Measurements from ENCODE around the gene FMN1. TPM values are rescaled to one million over a fixed set of nuclear protein-coding genes. Genes with fewer than 3 reads are reported as not detected.
A peak's percentile ranks its signal among the peaks of the same experiment; 100 is the strongest.

FMN1 gene
- total and polyA plus RNA-seq, 4 donors = 0.26 to 23.4 (median 9.8) TPM

DNA sequence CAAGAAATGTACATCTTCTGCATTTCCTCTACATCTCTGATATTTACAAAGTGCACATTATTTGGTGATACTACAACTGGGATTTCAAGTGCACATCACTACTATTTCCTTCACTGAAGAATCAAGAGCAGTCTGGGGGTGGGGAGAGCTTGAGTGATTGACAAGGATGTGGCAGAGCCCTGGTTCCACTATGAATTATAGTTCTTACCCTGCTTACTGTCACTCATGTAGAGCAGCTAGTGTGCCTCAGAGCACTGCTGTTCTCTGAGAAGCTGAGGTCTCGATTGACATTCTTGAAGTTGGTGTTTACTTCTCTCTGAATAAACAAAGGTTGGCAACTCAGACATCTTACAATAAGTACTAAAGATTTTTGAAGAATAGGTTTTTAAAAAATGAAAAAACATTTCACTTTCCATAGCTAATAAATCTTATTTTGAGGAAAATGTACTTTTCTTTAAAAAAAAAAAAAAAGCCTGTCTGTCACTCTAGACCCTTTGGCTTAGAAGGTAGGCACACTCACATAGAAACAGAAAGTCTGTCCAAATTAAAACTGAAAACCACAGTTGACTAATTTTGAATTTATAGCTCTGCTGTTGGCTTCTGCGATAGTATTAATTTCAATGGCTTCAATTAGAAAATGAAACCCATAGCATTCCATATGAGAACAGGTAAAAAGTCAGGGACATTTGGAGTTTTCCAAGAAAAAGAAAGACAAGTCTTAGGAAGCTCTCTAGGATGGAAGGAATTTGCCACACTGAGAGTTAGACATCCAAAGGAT is 471.2 kb downstream of the FMN1 start:
- no peak for ATAC-seq (ENCODE audit: low FRiP score)
- 87 to 89% methylated on average over 2 of the region's 2 CpGs for WGBS, 2 donors
- intact Hi-C loops (cut with DNase I) = no loop called here

DNA sequence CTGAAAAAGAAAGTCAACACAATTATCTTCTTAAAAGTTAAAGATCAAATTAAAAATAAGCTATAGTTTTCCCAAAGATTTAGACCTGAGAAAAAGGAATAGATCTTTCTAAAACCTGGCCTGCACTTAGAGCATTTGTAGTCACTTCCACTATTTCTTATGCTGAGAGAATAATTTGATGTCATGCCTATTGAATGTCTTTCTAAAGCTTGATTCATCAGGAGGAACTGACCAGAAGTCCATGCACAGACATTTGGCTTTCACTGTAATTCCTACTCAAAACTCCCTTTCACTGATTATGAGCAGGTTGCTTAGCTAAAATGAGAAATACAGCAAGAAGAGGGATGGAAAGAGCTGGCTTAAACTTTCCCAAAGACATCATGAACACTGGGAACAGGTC is 472.4 kb downstream of the FMN1 start:
- intact Hi-C loops (cut with DNase I) = no loop called here
- no peak overlapping the region for H3K27ac ChIP-seq (ENCODE audit: low read depth in 1 of 2, low read length in 2 of 2)
- no peaks in the 10 kb centered on the region for H3K36me3 ChIP-seq (ENCODE audit: control insufficient read depth in 1 of 2, insufficient read depth in 2 of 2, low read length in 1 of 2)
- no peak for ATAC-seq (ENCODE audit: low FRiP score)
- H3K9me3 ChIP-seq (ENCODE audit: control insufficient read depth, low read length) = no peaks in the 10 kb centered on the region
- no peak overlapping the region for H3K4me3 ChIP-seq (ENCODE audit: low read length in 2 of 2)
- no peaks in the 10 kb centered on the region for H3K4me1 ChIP-seq (ENCODE audit: control insufficient read depth in 1 of 2, insufficient read depth in 2 of 2, low read length in 2 of 2)
- H3K27me3 ChIP-seq (ENCODE audit: control insufficient read depth in 1 of 2, insufficient read depth in 2 of 2, low read length in 1 of 2) = peaks cover 0 to 2% of the 10 kb centered on the region in 2 donors
- no peak for DNase-seq

More for the DNA sequence above, 471.2 kb downstream of the FMN1 start:
- Histone ChIP-seq H3K9me3 (ENCODE audit: control insufficient read depth, low read length) (no peaks in the 10 kb centered on the region), H3K4me1 (ENCODE audit: control insufficient read depth in 1 of 2, insufficient read depth in 2 of 2, low read length in 2 of 2) (no peaks in the 10 kb centered on the region), H3K4me3 (ENCODE audit: low read length in 2 of 2) (no peak overlapping the region), H3K27ac (ENCODE audit: low read depth in 1 of 2, low read length in 2 of 2) (no peak overlapping the region), H3K27me3 (ENCODE audit: control insufficient read depth in 1 of 2, insufficient read depth in 2 of 2, low read length in 1 of 2) (no peaks in the 10 kb centered on the region), H3K36me3 (ENCODE audit: control insufficient read depth in 1 of 2, insufficient read depth in 2 of 2, low read length in 1 of 2) (no peaks in the 10 kb centered on the region)
- no peak for DNase-seq

DNA sequence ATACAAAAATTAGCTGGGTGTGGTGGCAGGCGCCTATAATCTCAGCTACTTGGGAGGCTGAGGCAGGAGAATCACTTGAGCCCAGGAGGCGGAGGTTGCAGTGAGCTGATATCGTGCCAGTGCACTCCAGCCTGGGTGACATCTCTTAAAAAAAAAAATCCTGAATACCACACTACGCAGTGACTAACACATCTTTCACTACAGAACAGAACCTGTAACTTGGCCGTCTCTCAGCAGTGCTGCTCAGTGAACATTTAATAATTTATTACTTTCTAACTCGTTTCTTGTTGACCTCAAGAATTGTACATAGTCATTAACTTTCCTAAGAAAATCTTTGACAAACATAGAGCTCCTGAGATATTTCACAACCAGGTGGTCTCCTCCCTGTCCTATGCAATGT is 472.9 kb downstream of the FMN1 start:
- intact Hi-C loops (cut with DNase I) = no loop called here
- ATAC-seq (ENCODE audit: low FRiP score) (no peak), DNase-seq (no peak)
- H3K4me3 ChIP-seq (ENCODE audit: low read length in 2 of 2) = no peak overlapping the region
- WGBS, 2 donors = 76 to 86% methylated on average over 6 of the region's 6 CpGs
- no peaks in the 10 kb centered on the region for H3K9me3 ChIP-seq (ENCODE audit: control insufficient read depth, low read length)
- peaks cover 0 to 2% of the 10 kb centered on the region in 2 donors for H3K27me3 ChIP-seq (ENCODE audit: control insufficient read depth in 1 of 2, insufficient read depth in 2 of 2, low read length in 1 of 2)
- no peak overlapping the region for H3K27ac ChIP-seq (ENCODE audit: low read depth in 1 of 2, low read length in 2 of 2)
- no peaks in the 10 kb centered on the region for H3K4me1 ChIP-seq (ENCODE audit: control insufficient read depth in 1 of 2, insufficient read depth in 2 of 2, low read length in 2 of 2)
- no peaks in the 10 kb centered on the region for H3K36me3 ChIP-seq (ENCODE audit: control insufficient read depth in 1 of 2, insufficient read depth in 2 of 2, low read length in 1 of 2)

DNA sequence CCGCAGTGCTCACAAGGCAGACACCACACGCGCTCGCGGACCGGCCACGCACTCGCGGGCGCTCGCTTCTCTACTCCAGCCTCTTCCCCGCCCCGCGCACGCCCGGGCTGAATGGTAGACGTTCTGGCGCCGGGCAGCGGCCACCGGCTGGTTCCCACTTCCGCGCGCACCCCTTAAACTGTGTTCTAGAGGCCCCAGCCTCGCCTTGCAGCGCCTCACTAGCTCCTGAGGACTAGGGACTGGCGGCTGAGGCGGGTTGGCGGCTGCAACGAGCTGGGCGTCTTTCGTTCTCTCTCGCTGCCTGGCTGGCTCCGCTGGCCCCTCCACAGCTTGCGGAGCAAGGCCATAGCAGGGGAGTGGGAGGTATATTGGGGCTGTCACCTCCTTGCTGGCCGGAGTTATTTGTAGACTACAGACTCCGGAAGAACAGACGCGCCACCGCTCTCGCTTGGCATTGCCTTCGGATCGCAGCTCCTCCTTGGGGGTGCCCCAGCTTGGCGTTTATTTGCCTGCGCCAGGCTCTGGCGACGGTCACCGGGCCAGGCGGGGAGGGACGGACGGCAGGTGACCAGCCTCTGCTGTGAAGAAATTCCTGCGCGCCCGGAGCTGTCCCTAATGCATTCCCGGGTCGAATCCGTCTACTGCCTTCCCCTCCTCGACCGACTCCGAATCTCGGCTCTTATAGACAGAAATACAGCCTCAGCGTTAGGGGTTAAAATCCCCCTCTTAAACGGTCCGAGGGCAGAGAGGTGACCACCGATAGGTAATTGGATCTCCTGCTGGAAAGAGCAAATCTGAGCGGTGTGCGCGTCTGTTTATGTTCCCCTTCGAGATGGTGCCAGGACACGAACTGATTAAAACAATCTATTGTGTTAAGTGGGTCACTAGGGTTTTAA is 475.4 kb downstream of the FMN1 start:
- DNase-seq = peak in 1 of 2 donors; percentile 78
- peak; percentile 53 for ATAC-seq (ENCODE audit: low FRiP score)
- no peaks in the 10 kb centered on the region for H3K4me1 ChIP-seq (ENCODE audit: control insufficient read depth in 1 of 2, insufficient read depth in 2 of 2, low read length in 2 of 2)
- H3K27me3 ChIP-seq (ENCODE audit: control insufficient read depth in 1 of 2, insufficient read depth in 2 of 2, low read length in 1 of 2) = peaks cover 0 to 2% of the 10 kb centered on the region in 2 donors
- no peak overlapping the region for H3K27ac ChIP-seq (ENCODE audit: low read depth in 1 of 2, low read length in 2 of 2)
- H3K36me3 ChIP-seq (ENCODE audit: control insufficient read depth in 1 of 2, insufficient read depth in 2 of 2, low read length in 1 of 2) = no peaks in the 10 kb centered on the region
- peak overlapping the region in 1 of 2 donors; percentile 24 for H3K4me3 ChIP-seq (ENCODE audit: low read length in 2 of 2)
- H3K9me3 ChIP-seq (ENCODE audit: control insufficient read depth, low read length) = no peaks in the 10 kb centered on the region
- intact Hi-C loops (cut with DNase I) = no loop called here
- WGBS, 2 donors = 2% methylated on average over 63 to 70 of the region's 70 CpGs

DNA sequence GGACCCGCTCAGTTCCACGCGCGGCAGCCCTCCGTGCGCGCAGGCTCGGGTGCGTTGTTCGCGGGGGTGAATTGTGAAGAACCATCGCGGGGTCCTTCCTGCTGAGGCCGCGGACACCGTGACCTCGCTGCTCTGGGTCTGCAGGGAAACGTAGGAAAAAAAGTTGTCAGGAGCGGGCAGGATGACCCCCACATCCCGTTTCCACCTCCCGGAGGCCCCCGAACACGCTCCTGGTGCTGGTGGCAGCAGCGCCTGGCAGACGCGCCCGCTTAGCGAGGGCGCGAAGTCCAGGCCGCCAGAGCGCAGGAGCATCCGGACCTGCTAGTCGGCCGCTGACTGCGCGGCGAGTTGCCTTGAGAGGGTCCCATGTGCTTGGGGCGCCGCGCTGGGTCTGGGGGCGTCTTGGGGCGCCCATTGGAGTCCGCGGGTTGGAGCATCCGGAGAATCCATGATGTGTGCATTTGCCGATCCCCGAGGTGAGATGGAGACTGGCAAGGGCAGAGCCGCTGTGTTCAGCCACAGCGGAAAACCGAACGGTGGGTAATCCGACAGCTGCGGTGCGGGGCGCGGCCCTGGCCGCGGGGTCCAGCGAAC is 476.2 kb downstream of the FMN1 start:
- H3K4me3 ChIP-seq (ENCODE audit: low read length in 2 of 2) = peak overlapping the region; percentile 22 to 35
- H3K27ac ChIP-seq (ENCODE audit: low read depth in 1 of 2, low read length in 2 of 2) = no peak overlapping the region
- no peaks in the 10 kb centered on the region for H3K36me3 ChIP-seq (ENCODE audit: control insufficient read depth in 1 of 2, insufficient read depth in 2 of 2, low read length in 1 of 2)
- DNase-seq = peak in 1 of 2 donors; percentile 72
- no peaks in the 10 kb centered on the region for H3K4me1 ChIP-seq (ENCODE audit: control insufficient read depth in 1 of 2, insufficient read depth in 2 of 2, low read length in 2 of 2)
- WGBS, 2 donors = 1 to 2% methylated on average over 60 of the region's 60 CpGs
- intact Hi-C loops (cut with DNase I) = no loop called here
- ATAC-seq (ENCODE audit: low FRiP score) = peak; percentile 20
- no peaks in the 10 kb centered on the region for H3K9me3 ChIP-seq (ENCODE audit: control insufficient read depth, low read length)
- peaks cover 0 to 2% of the 10 kb centered on the region in 2 donors for H3K27me3 ChIP-seq (ENCODE audit: control insufficient read depth in 1 of 2, insufficient read depth in 2 of 2, low read length in 1 of 2)

DNA sequence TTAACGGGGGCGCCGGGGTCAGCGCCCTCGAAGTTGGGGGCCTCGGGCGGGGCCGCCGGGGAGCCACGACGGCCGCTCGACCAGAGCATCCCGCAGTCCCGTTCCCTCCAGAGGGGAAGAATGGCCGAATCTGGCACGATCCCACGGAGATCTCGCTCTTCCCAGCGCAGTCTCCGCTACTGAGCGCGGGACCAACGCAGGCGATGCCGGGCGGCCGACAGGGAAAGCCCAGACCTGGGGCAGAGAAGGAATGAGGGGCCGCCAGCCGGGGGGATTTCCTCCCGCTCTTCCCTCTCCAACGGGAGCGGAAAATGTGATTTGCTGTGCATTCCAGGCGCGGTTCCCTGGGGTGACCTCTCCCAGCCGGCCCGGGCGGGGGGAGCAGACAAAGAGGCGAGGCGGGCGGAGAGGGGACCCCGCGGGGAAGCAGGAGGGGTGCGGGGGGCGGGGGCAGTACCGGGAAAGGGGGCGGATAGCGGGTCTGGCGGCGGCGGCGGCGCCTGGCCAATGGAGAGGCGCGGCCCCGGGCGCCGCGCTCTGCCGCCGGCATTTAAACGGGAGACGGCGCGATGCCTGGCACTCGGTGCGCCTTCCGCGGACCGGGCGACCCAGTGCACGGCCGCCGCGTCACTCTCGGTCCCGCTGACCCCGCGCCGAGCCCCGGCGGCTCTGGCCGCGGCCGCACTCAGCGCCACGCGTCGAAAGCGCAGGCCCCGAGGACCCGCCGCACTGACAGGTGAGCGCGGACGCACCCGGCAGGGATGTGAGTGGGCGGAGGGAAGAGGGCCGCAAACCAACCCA is 476.9 kb downstream of the FMN1 start, which contains the start of gene GREM1:
Gene GREM1 (plus strand): TSS at position 579 of the 801 bp plus-strand sequence. CDS start 12,687 bp downstream, outside the sequence.
- intact Hi-C loops (cut with DNase I) = no loop called here
- Histone ChIP-seq H3K27ac (ENCODE audit: low read depth in 1 of 2, low read length in 2 of 2) (no peak within 1 kb of the TSS), H3K4me1 (ENCODE audit: control insufficient read depth in 1 of 2, insufficient read depth in 2 of 2, low read length in 2 of 2) (no peaks in the 10 kb centered on the region), H3K4me3 (ENCODE audit: low read length in 2 of 2) (peak within 1 kb of the TSS; percentile 35 to 56), H3K27me3 (ENCODE audit: control insufficient read depth in 1 of 2, insufficient read depth in 2 of 2, low read length in 1 of 2) (peaks cover 0 to 2% of the 10 kb centered on the region in 2 donors), H3K36me3 (ENCODE audit: control insufficient read depth in 1 of 2, insufficient read depth in 2 of 2, low read length in 1 of 2) (no peaks in the 10 kb centered on the region), H3K9me3 (ENCODE audit: control insufficient read depth, low read length) (no peaks in the 10 kb centered on the region)
- WGBS, 2 donors = 1 to 2% methylated on average over 80 to 99 of the region's 99 CpGs
- peak in 1 of 2 donors; percentile 70 for DNase-seq
- ATAC-seq (ENCODE audit: low FRiP score) = peak; percentile 33

DNA sequence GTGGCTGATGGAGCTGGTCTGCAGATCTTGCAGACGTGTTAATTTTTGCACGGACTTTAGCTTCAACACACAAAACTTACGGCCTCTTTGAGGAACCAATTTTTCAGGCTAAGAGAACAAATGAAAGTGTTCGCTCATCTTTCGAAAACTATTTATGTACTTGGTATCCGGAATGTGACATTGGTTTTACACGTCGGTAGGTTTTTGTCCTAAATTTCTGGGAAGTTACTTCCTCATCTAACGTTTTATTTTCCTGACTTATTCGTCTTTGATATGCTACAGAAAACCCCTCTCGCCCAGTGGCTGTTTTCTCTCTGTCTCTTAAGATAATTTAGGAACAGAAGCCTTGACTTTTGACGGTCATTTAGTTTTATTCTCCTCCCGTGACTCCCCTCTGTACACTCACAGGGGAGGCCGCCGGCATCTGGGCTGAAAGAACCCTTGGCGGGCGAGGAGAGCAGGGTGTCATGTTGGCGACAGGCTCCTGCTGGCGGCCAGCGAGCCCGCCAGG is 477.5 kb downstream of the FMN1 start:
- intact Hi-C loops (cut with DNase I) = no loop called here
- ATAC-seq (ENCODE audit: low FRiP score) (no peak), DNase-seq (no peak)
- 11 to 14% methylated on average over 21 of the region's 21 CpGs for WGBS, 2 donors
- peak overlapping the region in 1 of 2 donors; percentile 35 for H3K4me3 ChIP-seq (ENCODE audit: low read length in 2 of 2)
- peaks cover 0 to 2% of the 10 kb centered on the region in 2 donors for H3K27me3 ChIP-seq (ENCODE audit: control insufficient read depth in 1 of 2, insufficient read depth in 2 of 2, low read length in 1 of 2)
- no peaks in the 10 kb centered on the region for H3K9me3 ChIP-seq (ENCODE audit: control insufficient read depth, low read length)
- H3K36me3 ChIP-seq (ENCODE audit: control insufficient read depth in 1 of 2, insufficient read depth in 2 of 2, low read length in 1 of 2) = no peaks in the 10 kb centered on the region
- no peaks in the 10 kb centered on the region for H3K4me1 ChIP-seq (ENCODE audit: control insufficient read depth in 1 of 2, insufficient read depth in 2 of 2, low read length in 2 of 2)
- no peak overlapping the region for H3K27ac ChIP-seq (ENCODE audit: low read depth in 1 of 2, low read length in 2 of 2)

All from aorta (tissue), 5 donors.